Measurements from ENCODE around the gene HUNK. TPM values are rescaled to one million over a fixed set of nuclear protein-coding genes. Genes with fewer than 3 reads are reported as not detected.
"Not testable (repeated sequence)": the region's sequence is repeated elsewhere in the genome, so short reads cannot be mapped to it uniquely, and the experiment has no call there.

The HUNK gene
- total RNA-seq, 1 experiment from 2014 or later: 2.1 TPM

DNA sequence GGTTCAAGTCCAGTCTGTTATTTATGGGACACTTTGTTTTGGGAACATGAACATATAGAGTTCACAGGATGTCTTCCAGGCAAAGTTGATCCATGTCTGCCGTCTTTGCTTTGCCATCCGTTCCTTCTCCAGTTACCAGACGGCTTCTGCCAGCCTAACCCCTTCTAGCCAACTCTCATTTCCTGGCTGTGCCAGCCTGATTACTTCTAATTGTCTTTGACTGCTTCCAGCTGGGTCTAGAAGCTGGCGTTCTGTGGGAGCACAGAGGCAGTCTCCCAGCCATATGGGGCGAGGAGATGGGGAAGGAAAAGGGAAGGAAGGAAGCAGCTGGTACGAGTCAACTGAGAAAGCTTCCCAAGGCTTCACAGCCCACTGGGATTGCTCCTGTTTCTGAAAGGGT is 3.1 kb upstream of the HUNK start:
- POLR2A ChIA-PET (ENCODE audit: low non-redundant PET): no interaction called here
- TF ChIP-seq EZH2 (IDR thresholded peaks at IDR 0.05; ENCODE audit: borderline replicate concordance, low read depth, low read length, poor library complexity, severe bottlenecking): no peak
- TF ChIP-seq, protein P1, sequence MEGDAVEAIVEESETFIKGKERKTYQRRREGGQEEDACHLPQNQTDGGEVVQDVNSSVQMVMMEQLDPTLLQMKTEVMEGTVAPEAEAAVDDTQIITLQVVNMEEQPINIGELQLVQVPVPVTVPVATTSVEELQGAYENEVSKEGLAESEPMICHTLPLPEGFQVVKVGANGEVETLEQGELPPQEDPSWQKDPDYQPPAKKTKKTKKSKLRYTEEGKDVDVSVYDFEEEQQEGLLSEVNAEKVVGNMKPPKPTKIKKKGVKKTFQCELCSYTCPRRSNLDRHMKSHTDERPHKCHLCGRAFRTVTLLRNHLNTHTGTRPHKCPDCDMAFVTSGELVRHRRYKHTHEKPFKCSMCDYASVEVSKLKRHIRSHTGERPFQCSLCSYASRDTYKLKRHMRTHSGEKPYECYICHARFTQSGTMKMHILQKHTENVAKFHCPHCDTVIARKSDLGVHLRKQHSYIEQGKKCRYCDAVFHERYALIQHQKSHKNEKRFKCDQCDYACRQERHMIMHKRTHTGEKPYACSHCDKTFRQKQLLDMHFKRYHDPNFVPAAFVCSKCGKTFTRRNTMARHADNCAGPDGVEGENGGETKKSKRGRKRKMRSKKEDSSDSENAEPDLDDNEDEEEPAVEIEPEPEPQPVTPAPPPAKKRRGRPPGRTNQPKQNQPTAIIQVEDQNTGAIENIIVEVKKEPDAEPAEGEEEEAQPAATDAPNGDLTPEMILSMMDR (conservative IDR thresholded peaks at IDR 0.05; ENCODE audit: low read depth, low read length): no peak
- Histone ChIP-seq H3K4me1 (ENCODE audit: insufficient read depth, low read length, poor library complexity, severe bottlenecking) (peaks cover 5% of the 10 kb centered on the region), H3K27ac (ENCODE audit: low read depth, low read length, poor library complexity, severe bottlenecking) (no peak overlapping the region), H3K4me3 (ENCODE audit: low read depth, low read length, poor library complexity, severe bottlenecking) (no peak overlapping the region), H3K36me3 (ENCODE audit: insufficient read depth, low read length, poor library complexity, severe bottlenecking) (no peaks in the 10 kb centered on the region), H3K9me3 (ENCODE audit: low read depth, low read length, poor library complexity, severe bottlenecking) (no peaks in the 10 kb centered on the region), H3K27me3 (replicated peaks; ENCODE audit: insufficient read depth, low read depth, low read length, poor library complexity) (peaks cover 45% of the 10 kb centered on the region)
- DNase-seq (ENCODE audit: low spot score): no peak
- intact Hi-C loops (cut with micrococcal nuclease; ENCODE audit: unreplicated experiment): loop anchor here (5.0 kb wide), 1 partner anchor 733 kb away; no protein-coding TSS in a partner anchor
- CTCF ChIA-PET: no interaction called here
- no TSS peak for BruUV-seq (replicated peaks)

DNA sequence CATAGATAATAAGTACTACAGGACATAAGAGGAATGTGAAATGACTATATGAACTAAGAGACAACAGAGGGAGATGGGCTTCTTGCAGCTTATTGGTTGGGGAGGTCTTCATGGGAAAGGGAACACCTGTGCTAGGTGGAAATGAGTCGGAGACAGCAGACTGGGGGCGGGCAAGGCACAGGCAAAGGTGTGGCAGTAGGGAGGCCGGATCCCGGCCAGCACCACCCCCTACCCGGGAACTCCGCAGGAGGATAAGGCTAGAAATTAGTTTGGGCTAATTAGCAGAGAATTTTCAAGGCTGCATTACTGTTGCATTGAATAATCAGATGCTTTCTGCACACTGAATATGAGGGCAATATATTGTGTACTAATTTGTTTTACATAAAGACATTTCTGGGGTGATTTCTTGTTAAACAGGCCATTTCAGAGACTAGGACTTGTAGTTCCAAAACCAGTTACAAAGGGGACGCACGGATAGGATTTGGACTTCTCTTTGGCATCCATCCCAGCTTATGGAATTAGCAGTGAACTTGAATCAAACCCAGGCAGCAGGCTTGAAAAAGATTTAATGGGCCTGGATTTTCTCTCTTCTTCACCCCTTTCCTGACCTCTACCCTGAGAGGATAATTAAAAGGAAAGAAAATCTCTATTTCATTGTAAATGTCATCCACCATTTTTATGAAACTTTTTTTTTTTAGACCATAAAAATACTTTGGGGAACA is 2.2 kb upstream of the HUNK start:
- no TSS peak for BruUV-seq (replicated peaks)
- H3K4me3 ChIP-seq (ENCODE audit: low read depth, low read length, poor library complexity, severe bottlenecking): no peak overlapping the region
- TF ChIP-seq EZH2 (IDR thresholded peaks at IDR 0.05; ENCODE audit: borderline replicate concordance, low read depth, low read length, poor library complexity, severe bottlenecking): no peak
- TF ChIP-seq, protein P1 (conservative IDR thresholded peaks at IDR 0.05; ENCODE audit: low read depth, low read length): no peak
- H3K36me3 ChIP-seq (ENCODE audit: insufficient read depth, low read length, poor library complexity, severe bottlenecking): no peaks in the 10 kb centered on the region
- peaks cover 5% of the 10 kb centered on the region for H3K4me1 ChIP-seq (ENCODE audit: insufficient read depth, low read length, poor library complexity, severe bottlenecking)
- H3K9me3 ChIP-seq (ENCODE audit: low read depth, low read length, poor library complexity, severe bottlenecking): no peaks in the 10 kb centered on the region
- ChIA-PET CTCF (no interaction called here), POLR2A (ENCODE audit: low non-redundant PET) (no interaction called here)
- DNase-seq (ENCODE audit: low spot score): no peak
- H3K27me3 ChIP-seq (replicated peaks; ENCODE audit: insufficient read depth, low read depth, low read length, poor library complexity): peaks cover 54% of the 10 kb centered on the region
- no peak overlapping the region for H3K27ac ChIP-seq (ENCODE audit: low read depth, low read length, poor library complexity, severe bottlenecking)
- intact Hi-C loops (cut with micrococcal nuclease; ENCODE audit: unreplicated experiment): no loop called here

DNA sequence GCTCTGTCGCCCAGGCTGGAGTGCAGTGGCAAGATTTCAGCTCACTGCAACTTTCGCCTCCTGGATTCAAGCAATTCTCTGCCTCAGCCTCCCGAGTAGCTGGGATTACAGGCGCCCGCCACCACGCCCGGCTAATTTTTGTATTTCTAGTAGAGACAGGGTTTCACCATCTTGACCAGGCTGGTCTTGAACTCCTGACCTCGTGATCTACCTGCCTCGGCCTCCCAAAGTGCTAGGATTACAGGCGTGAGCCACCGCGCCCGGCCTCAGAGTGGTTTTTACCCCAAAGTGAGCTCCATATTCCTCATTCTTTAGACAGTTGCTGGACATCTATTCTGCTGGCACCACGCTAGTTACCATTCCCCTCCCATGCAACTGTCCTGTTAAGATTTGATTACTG is 1.4 kb upstream of the HUNK start:
- DNase-seq (ENCODE audit: low spot score); POLR2A ChIA-PET (ENCODE audit: low non-redundant PET); H3K4me3 ChIP-seq (ENCODE audit: low read depth, low read length, poor library complexity, severe bottlenecking); H3K27ac ChIP-seq (ENCODE audit: low read depth, low read length, poor library complexity, severe bottlenecking); H3K4me1 ChIP-seq (ENCODE audit: insufficient read depth, low read length, poor library complexity, severe bottlenecking); BruUV-seq (replicated peaks); CTCF ChIA-PET; intact Hi-C loops (cut with micrococcal nuclease; ENCODE audit: unreplicated experiment); H3K36me3 ChIP-seq (ENCODE audit: insufficient read depth, low read length, poor library complexity, severe bottlenecking); H3K9me3 ChIP-seq (ENCODE audit: low read depth, low read length, poor library complexity, severe bottlenecking): not testable (repeated sequence)
- H3K27me3 ChIP-seq (replicated peaks; ENCODE audit: insufficient read depth, low read depth, low read length, poor library complexity): peaks cover 62% of the 10 kb centered on the region

DNA sequence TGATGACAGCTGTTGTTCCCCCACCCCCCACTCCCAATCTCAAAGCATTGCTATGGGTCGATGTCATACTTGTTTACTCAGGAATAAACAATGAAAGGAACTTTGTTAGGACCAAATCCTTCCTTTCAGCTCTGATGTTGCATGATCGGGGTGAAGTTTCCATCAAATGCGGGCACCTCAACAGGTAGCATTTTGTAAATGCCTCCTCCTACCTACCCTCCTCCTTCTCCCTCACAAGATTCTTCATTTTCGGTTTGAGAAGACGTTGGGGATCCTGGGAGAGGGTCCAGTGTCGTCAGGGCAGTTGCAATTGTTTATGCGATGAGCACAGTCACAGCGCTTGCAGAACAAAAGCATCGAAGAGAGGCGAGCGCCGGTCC is 758 bp upstream of the HUNK start:
- H3K4me3 ChIP-seq (ENCODE audit: low read depth, low read length, poor library complexity, severe bottlenecking): no peak overlapping the region
- intact Hi-C loops (cut with micrococcal nuclease; ENCODE audit: unreplicated experiment): no loop called here
- no peaks in the 10 kb centered on the region for H3K36me3 ChIP-seq (ENCODE audit: insufficient read depth, low read length, poor library complexity, severe bottlenecking)
- TF ChIP-seq, protein P1 (conservative IDR thresholded peaks at IDR 0.05; ENCODE audit: low read depth, low read length): no peak
- TF ChIP-seq EZH2 (IDR thresholded peaks at IDR 0.05; ENCODE audit: borderline replicate concordance, low read depth, low read length, poor library complexity, severe bottlenecking): no peak
- POLR2A ChIA-PET (ENCODE audit: low non-redundant PET): no interaction called here
- BruUV-seq (replicated peaks): no TSS peak
- no peak overlapping the region for H3K27ac ChIP-seq (ENCODE audit: low read depth, low read length, poor library complexity, severe bottlenecking)
- no peaks in the 10 kb centered on the region for H3K9me3 ChIP-seq (ENCODE audit: low read depth, low read length, poor library complexity, severe bottlenecking)
- CTCF ChIA-PET: no interaction called here
- peaks cover 66% of the 10 kb centered on the region for H3K27me3 ChIP-seq (replicated peaks; ENCODE audit: insufficient read depth, low read depth, low read length, poor library complexity)
- no peak for DNase-seq (ENCODE audit: low spot score)
- H3K4me1 ChIP-seq (ENCODE audit: insufficient read depth, low read length, poor library complexity, severe bottlenecking): peaks cover 5% of the 10 kb centered on the region
